ENCODE measurements around the gene CCIN.

- no peak for TF ChIP-seq CTCF (IDR thresholded peaks at IDR 0.05)
- no peak for TF ChIP-seq POLR2AphosphoS5 (IDR thresholded peaks at IDR 0.05)
These were observed at the start of gene CCIN for GRCh38 chr9:36169166-36169565.

Measured in suprapubic skin (tissue), 3 donors.